ENCODE results near the gene PTGES3. TPM values are rescaled to one million over a fixed set of nuclear protein-coding genes. Genes with fewer than 3 reads are reported as not detected.

Gene PTGES3
- total and polyA plus RNA-seq, 3 donors from 2014 or later: 102 to 267 (median 110) TPM

- peak overlapping the region; percentile 100 for H3K27ac ChIP-seq
- DNase-seq: peak; percentile 76
- H3K9me3 ChIP-seq: no peaks in the 10 kb centered on the region
- intact Hi-C loops (cut with DNase I; ENCODE audit: low total_unique reads): no loop called here
- TF ChIP-seq POLR2A (IDR thresholded peaks at IDR 0.05) (no peak), CTCF (IDR thresholded peaks at IDR 0.05) (no peak)
- H3K4me1 ChIP-seq: peaks cover 26% of the 10 kb centered on the region
- peak overlapping the region; percentile 97 to 99 for H3K4me3 ChIP-seq
- H3K27me3 ChIP-seq: no peaks in the 10 kb centered on the region
- WGBS, 2 donors: 0% methylated on average over 35 to 61 of the region's 62 CpGs
- no peaks in the 10 kb centered on the region for H3K36me3 ChIP-seq (ENCODE audit: low read depth, missing control alignments)
Measured at GRCh38 chr12:56687223-56688128, 608 bp downstream of the PTGES3 start.

GRCh38 chr12:56684745-56685359 is 3.2 kb downstream of the PTGES3 start:
- H3K4me1 ChIP-seq: peaks cover 30% of the 10 kb centered on the region
- intact Hi-C loops (cut with DNase I; ENCODE audit: low total_unique reads): no loop called here

GRCh38 chr12:56682323-56682722 is 5.8 kb downstream of the PTGES3 start:
- Histone ChIP-seq H3K36me3 (ENCODE audit: low read depth, missing control alignments) (no peaks in the 10 kb centered on the region), H3K9me3 (no peaks in the 10 kb centered on the region), H3K27me3 (no peaks in the 10 kb centered on the region), H3K4me3 (no peak overlapping the region), H3K4me1 (peaks cover 30% of the 10 kb centered on the region), H3K27ac (no peak overlapping the region)
- WGBS, 2 donors: 42 to 73% methylated on average over 6 of the region's 6 CpGs
- TF ChIP-seq POLR2A (IDR thresholded peaks at IDR 0.05) (no peak), CTCF (IDR thresholded peaks at IDR 0.05) (no peak)
- intact Hi-C loops (cut with DNase I; ENCODE audit: low total_unique reads): no loop called here
- no peak for DNase-seq

More at GRCh38 chr12:56684745-56685359, 3.2 kb downstream of the PTGES3 start:
- no peaks in the 10 kb centered on the region for H3K27me3 ChIP-seq
- TF ChIP-seq CTCF (IDR thresholded peaks at IDR 0.05) (no peak), POLR2A (IDR thresholded peaks at IDR 0.05) (no peak)
- H3K27ac ChIP-seq: peak overlapping the region; percentile 70 to 100
- no peak for DNase-seq
- peak overlapping the region in 1 of 2 donors; percentile 18 for H3K4me3 ChIP-seq
- 8 to 13% methylated on average over 8 of the region's 8 CpGs for WGBS, 2 donors
- H3K36me3 ChIP-seq (ENCODE audit: low read depth, missing control alignments): no peaks in the 10 kb centered on the region
- H3K9me3 ChIP-seq: no peaks in the 10 kb centered on the region

GRCh38 chr12:56679883-56680575 is 8.1 kb downstream of the PTGES3 start:
- 73 to 81% methylated on average over 13 of the region's 13 CpGs for WGBS, 2 donors
- H3K27ac ChIP-seq: no peak overlapping the region
- intact Hi-C loops (cut with DNase I; ENCODE audit: low total_unique reads): no loop called here
- no peaks in the 10 kb centered on the region for H3K36me3 ChIP-seq (ENCODE audit: low read depth, missing control alignments)
- H3K9me3 ChIP-seq: no peaks in the 10 kb centered on the region
- H3K27me3 ChIP-seq: no peaks in the 10 kb centered on the region
- no peak for TF ChIP-seq POLR2A (IDR thresholded peaks at IDR 0.05)
- TF ChIP-seq CTCF (IDR thresholded peaks at IDR 0.05): no peak
- H3K4me1 ChIP-seq: peaks cover 33% of the 10 kb centered on the region
- DNase-seq: no peak
- no peak overlapping the region for H3K4me3 ChIP-seq

Data from testis (tissue), 3 donors.